ENCODE results near the gene PCNX2. TPM values are rescaled to one million over a fixed set of nuclear protein-coding genes. Genes with fewer than 3 reads are reported as not detected.

PCNX2 gene
- total RNA-seq, 3 donors from 2014 or later (not counting 1 experiment from before 2014, with no cell fraction given) = 12.9 to 25.8 (median 16.0) TPM

- H3K27ac ChIP-seq (ENCODE audit: low read length) = no peak overlapping the region
- H3K27me3 Mint-ChIP-seq (ENCODE audit: low read depth in 2 of 2) = no peaks in the 10 kb centered on the region
- H3K4me3 Mint-ChIP-seq = no peak overlapping the region
- intact Hi-C loops (cut with micrococcal nuclease) = no loop called here
- ATAC-seq (no peak), DNase-seq (no peak)
- H3K36me3 ChIP-seq (ENCODE audit: control insufficient read depth, insufficient read depth, low read length) = peaks cover 19% of the 10 kb centered on the region
- no peaks in the 10 kb centered on the region for H3K36me3 Mint-ChIP-seq
- no peaks in the 10 kb centered on the region for H3K27me3 ChIP-seq (ENCODE audit: control insufficient read depth, insufficient read depth, low read length)
- H3K9me3 ChIP-seq (ENCODE audit: control insufficient read depth, insufficient read depth, low read length) = no peaks in the 10 kb centered on the region
- H3K27ac Mint-ChIP-seq = no peak overlapping the region
- H3K4me3 ChIP-seq (ENCODE audit: low read length) = no peak overlapping the region
- TF ChIP-seq CTCF (IDR thresholded peaks at IDR 0.05) = no peak
- H3K4me1 Mint-ChIP-seq = no peaks in the 10 kb centered on the region
- no peaks in the 10 kb centered on the region for H3K9me3 Mint-ChIP-seq
- 91% methylated on average over 2 of the region's 2 CpGs for WGBS (ENCODE audit: insufficient coverage)
- no peaks in the 10 kb centered on the region for H3K4me1 ChIP-seq (ENCODE audit: control insufficient read depth, insufficient read depth, low read length)
Observed at GRCh38 chr1:233256789-233257188, 38.7 kb downstream of the PCNX2 start.

- Histone ChIP-seq H3K4me3 (ENCODE audit: low read length) (no peak overlapping the region), H3K4me1 (ENCODE audit: control insufficient read depth, insufficient read depth, low read length) (no peaks in the 10 kb centered on the region), H3K27me3 (ENCODE audit: control insufficient read depth, insufficient read depth, low read length) (no peaks in the 10 kb centered on the region), H3K36me3 (ENCODE audit: control insufficient read depth, insufficient read depth, low read length) (peaks cover 23% of the 10 kb centered on the region), H3K27ac (ENCODE audit: low read length) (no peak overlapping the region), H3K9me3 (ENCODE audit: control insufficient read depth, insufficient read depth, low read length) (no peaks in the 10 kb centered on the region)
- Mint-ChIP-seq H3K4me3 (no peak overlapping the region), H3K4me1 (no peaks in the 10 kb centered on the region), H3K9me3 (no peaks in the 10 kb centered on the region), H3K36me3 (no peaks in the 10 kb centered on the region), H3K27me3 (ENCODE audit: low read depth in 2 of 2) (no peaks in the 10 kb centered on the region), H3K27ac (no peak overlapping the region)
- no peak for DNase-seq
- 100% methylated on average over 1 of the region's 1 CpG for WGBS (ENCODE audit: insufficient coverage)
- intact Hi-C loops (cut with micrococcal nuclease) = no loop called here
- TF ChIP-seq CTCF (IDR thresholded peaks at IDR 0.05) = no peak
- no peak for ATAC-seq
Observed at GRCh38 chr1:233256191-233256590, 39.3 kb downstream of the PCNX2 start.

- 97% methylated on average over 5 of the region's 5 CpGs for WGBS (ENCODE audit: insufficient coverage)
- Mint-ChIP-seq H3K27ac (no peak overlapping the region), H3K27me3 (ENCODE audit: low read depth in 2 of 2) (no peaks in the 10 kb centered on the region), H3K4me1 (no peaks in the 10 kb centered on the region), H3K9me3 (no peaks in the 10 kb centered on the region), H3K36me3 (no peaks in the 10 kb centered on the region), H3K4me3 (no peak overlapping the region)
- Histone ChIP-seq H3K36me3 (ENCODE audit: control insufficient read depth, insufficient read depth, low read length) (peaks cover 24% of the 10 kb centered on the region), H3K9me3 (ENCODE audit: control insufficient read depth, insufficient read depth, low read length) (no peaks in the 10 kb centered on the region), H3K27me3 (ENCODE audit: control insufficient read depth, insufficient read depth, low read length) (no peaks in the 10 kb centered on the region), H3K4me1 (ENCODE audit: control insufficient read depth, insufficient read depth, low read length) (no peaks in the 10 kb centered on the region), H3K27ac (ENCODE audit: low read length) (no peak overlapping the region), H3K4me3 (ENCODE audit: low read length) (no peak overlapping the region)
- ATAC-seq (no peak), DNase-seq (no peak)
- no peak for TF ChIP-seq CTCF (IDR thresholded peaks at IDR 0.05)
- intact Hi-C loops (cut with micrococcal nuclease) = no loop called here
Observed at GRCh38 chr1:233255145-233255544, 40.4 kb downstream of the PCNX2 start.

GRCh38 chr1:233253832-233254331 lies 41.6 kb downstream of the PCNX2 start:
- Histone ChIP-seq H3K9me3 (ENCODE audit: control insufficient read depth, insufficient read depth, low read length) (no peaks in the 10 kb centered on the region), H3K36me3 (ENCODE audit: control insufficient read depth, insufficient read depth, low read length) (peaks cover 23% of the 10 kb centered on the region), H3K4me1 (ENCODE audit: control insufficient read depth, insufficient read depth, low read length) (no peaks in the 10 kb centered on the region), H3K27me3 (ENCODE audit: control insufficient read depth, insufficient read depth, low read length) (no peaks in the 10 kb centered on the region), H3K27ac (ENCODE audit: low read length) (no peak overlapping the region), H3K4me3 (ENCODE audit: low read length) (no peak overlapping the region)
- Mint-ChIP-seq H3K27ac (no peak overlapping the region), H3K4me3 (no peak overlapping the region), H3K27me3 (ENCODE audit: low read depth in 2 of 2) (no peaks in the 10 kb centered on the region), H3K9me3 (no peaks in the 10 kb centered on the region), H3K4me1 (no peaks in the 10 kb centered on the region), H3K36me3 (no peaks in the 10 kb centered on the region)
- no peak for TF ChIP-seq CTCF (IDR thresholded peaks at IDR 0.05)
- no CpG with 5 or more reads among the region's 1 CpG for WGBS (ENCODE audit: insufficient coverage)
- ATAC-seq (no peak), DNase-seq (no peak)
- intact Hi-C loops (cut with micrococcal nuclease) = no loop called here

Measured in natural killer cell (primary cell).